GM23338 (cell line): ENCODE results near the gene ANTKMT. TPM values are rescaled to one million over a fixed set of nuclear protein-coding genes. Genes with fewer than 3 reads are reported as not detected.
A peak's percentile ranks its signal among the peaks of the same experiment; 100 is the strongest.

Source experiments
- ATAC-seq: fragments of 200-7000 bp; cut with Tn5 transposase; 3 replicates; pipeline ENCODE4 v1.9.1; 2020
- DNase-seq: peaks from one replicate; pipeline ENCODE4 v3.0.0-alpha.2; 2015; ENCODE audit warnings: low spot score
- H2AFZ ChIP-seq: fragments of 200-600 bp; sonication (generic); 2 replicates; pipeline ENCODE4 v1.8.0; 2016; ENCODE audit warnings: antibody characterized with exemption, mild to moderate bottlenecking, moderate library complexity
- H3F3A ChIP-seq: fragments of 200-600 bp; sonication (generic); replicated peaks from 2 replicates; pipeline ENCODE4 v1.8.0; 2017; ENCODE audit warnings: antibody characterized with exemption, mixed run types, low read depth
- H3K27ac ChIP-seq: fragments of 200-600 bp; sonication (generic); 2 replicates; pipeline ENCODE4 v1.6.1; 2016; ENCODE audit warnings: low read depth
- H3K27me3 ChIP-seq: fragments of 200-600 bp; sonication (generic); 2 replicates; pipeline ENCODE4 v1.8.0; 2016; ENCODE audit warnings: mild to moderate bottlenecking, mixed run types, moderate library complexity; ENCODE audit not compliant: insufficient read depth
- H3K36me3 ChIP-seq: fragments of 200-600 bp; sonication (generic); 2 replicates; pipeline ENCODE4 v1.8.0; 2016; ENCODE audit warnings: mild to moderate bottlenecking; ENCODE audit not compliant: insufficient read depth
- H3K4me1 ChIP-seq: fragments of 200-600 bp; sonication (generic); 2 replicates; pipeline ENCODE4 v1.8.0; 2016; ENCODE audit warnings: mild to moderate bottlenecking, moderate library complexity; ENCODE audit not compliant: insufficient read depth
- H3K4me2 ChIP-seq: fragments of 200-600 bp; sonication (generic); 2 replicates; pipeline ENCODE4 v1.7.1; 2017; ENCODE audit warnings: mixed run types
- H3K4me3 ChIP-seq: fragments of 200-600 bp; sonication (generic); 2 replicates; pipeline ENCODE4 v1.6.1; 2016; ENCODE audit warnings: mixed run types
- H3K79me2 ChIP-seq: fragments of 200-600 bp; sonication (generic); replicated peaks from 2 replicates; pipeline ENCODE4 v1.8.0; 2017; ENCODE audit warnings: mild to moderate bottlenecking; ENCODE audit not compliant: insufficient read depth
- H3K9me2 ChIP-seq: fragments of 200-600 bp; sonication (generic); 2 replicates; pipeline ENCODE4 v1.8.0; 2017; ENCODE audit not compliant: insufficient read depth
- H4K20me1 ChIP-seq: fragments of 200-600 bp; sonication (generic); replicated peaks from 2 replicates; pipeline ENCODE4 v1.8.0; 2017; ENCODE audit warnings: mild to moderate bottlenecking; ENCODE audit not compliant: insufficient read depth
- H3K27ac Mint-ChIP-seq: 2 replicates; pipeline ENCODE4 v1.8.0; 2020; ENCODE audit warnings: inconsistent platforms, mild to moderate bottlenecking, moderate library complexity, mixed read lengths
- H3K27me3 Mint-ChIP-seq: 3 replicates; pipeline ENCODE4 v1.8.0; 2022; ENCODE audit warnings: low read depth, mild to moderate bottlenecking, moderate library complexity, mixed read lengths, inconsistent platforms; ENCODE audit not compliant: insufficient read depth, poor library complexity
- H3K36me3 Mint-ChIP-seq: 3 replicates; pipeline ENCODE4 v1.8.0; 2021; ENCODE audit warnings: low read depth, mild to moderate bottlenecking, inconsistent platforms, moderate library complexity, mixed read lengths
- H3K4me1 Mint-ChIP-seq: 3 replicates; pipeline ENCODE4 v1.8.0; 2020; ENCODE audit warnings: mild to moderate bottlenecking, inconsistent platforms, mixed read lengths
- H3K4me3 Mint-ChIP-seq: 3 replicates; pipeline ENCODE4 v1.8.0; 2021; ENCODE audit warnings: moderate library complexity, mild to moderate bottlenecking, inconsistent platforms, mixed read lengths
- H3K9me3 Mint-ChIP-seq: 3 replicates; pipeline ENCODE4 v1.8.0; 2020; ENCODE audit warnings: moderate library complexity, mild to moderate bottlenecking, inconsistent platforms, mixed read lengths
- CREB1 ChIP-seq: fragments of 250-450 bp; sonication (Bioruptor Pico); IDR thresholded peaks from 2 replicates; pipeline ENCODE4 v1.5.0; 2020; ENCODE audit warnings: low read depth, mild to moderate bottlenecking, moderate library complexity
- EZH2 ChIP-seq: fragments of 200-600 bp; sonication (generic); IDR thresholded peaks from one replicate; pipeline ENCODE4 v1.8.0; 2017; ENCODE audit warnings: antibody characterized with exemption, mild to moderate bottlenecking, low read depth; ENCODE audit not compliant: unreplicated experiment
- EZH2phosphoT487 ChIP-seq: fragments of 200-600 bp; sonication (generic); IDR thresholded peaks from one replicate; pipeline ENCODE4 v1.8.1; 2018; ENCODE audit warnings: antibody characterized with exemption; ENCODE audit not compliant: unreplicated experiment
- JUNB ChIP-seq: IDR thresholded peaks from one replicate; pipeline ENCODE4 v1.6.1; 2016; ENCODE audit warnings: antibody characterized with exemption; ENCODE audit not compliant: unreplicated experiment
- NANOG ChIP-seq: IDR thresholded peaks from 2 replicates; pipeline ENCODE4 v1.6.1; 2016; ENCODE audit warnings: antibody characterized with exemption, borderline replicate concordance
- POLR2AphosphoS5 ChIP-seq: IDR thresholded peaks from 2 replicates; pipeline ENCODE4 v1.6.1; 2016; ENCODE audit warnings: antibody characterized with exemption, low read depth
- STAT1 ChIP-seq: IDR thresholded peaks from one replicate; pipeline ENCODE4 v1.6.1; 2016; ENCODE audit warnings: antibody characterized with exemption; ENCODE audit not compliant: unreplicated experiment
- ZNF114 ChIP-seq: fragments of 250-450 bp; sonication (Bioruptor Pico); IDR thresholded peaks from 2 replicates; pipeline ENCODE4 v1.5.0; 2020; ENCODE audit warnings: mild to moderate bottlenecking, moderate library complexity
- ZNF331 ChIP-seq: fragments of 250-450 bp; sonication (Bioruptor Pico); IDR thresholded peaks from 2 replicates; pipeline ENCODE4 v1.5.0; 2020; ENCODE audit warnings: low read depth, mild to moderate bottlenecking, moderate library complexity
- ZNF462 ChIP-seq: fragments of 250-450 bp; sonication (Bioruptor Pico); IDR thresholded peaks from 2 replicates; pipeline ENCODE4 v1.5.0; 2020; ENCODE audit warnings: mild to moderate bottlenecking, moderate library complexity
- polyA plus RNA-seq: library from polyadenylated mRNA; unstranded; fragments of >200 nt; fragmentation: Nextera tagmentation; extraction: Ambion mirVana; gene quantifications from 2 replicates; pipeline ENCODE4 v1.2.1, GENCODE V29; 2016
- total RNA-seq: library from RNA; depleted of rRNA; stranded (reverse); fragments of >200 nt; shearing (Covaris generic); gene quantifications from 2 replicates; pipeline ENCODE4 v1.2.3, GENCODE V29; 2014
- TF ChIP-seq, protein P1 (sequence below): IDR thresholded peaks from 2 replicates; pipeline ENCODE4 v1.6.1; 2016; ENCODE audit warnings: antibody characterized with exemption
- TF ChIP-seq, protein P2 (sequence below): IDR thresholded peaks from one replicate; pipeline ENCODE4 v1.6.1; 2018; ENCODE audit warnings: antibody characterized with exemption; ENCODE audit not compliant: unreplicated experiment
- TF ChIP-seq, protein P3 (sequence below), 2 experiments: fragments of 200-600 bp in 1 of 2; sonication (generic) in 1 of 2; conservative IDR thresholded peaks; 2 replicates each; pipeline versions ENCODE4 v1.5.1 to v1.6.1; 2016 to 2017; ENCODE audit warnings: antibody characterized with exemption in 2 of 2, low read depth in 2 of 2, mild to moderate bottlenecking in 2 of 2, moderate library complexity in 1 of 2

The ANTKMT gene
- total and polyA plus RNA-seq, 2 experiments from 2014 or later = 23.8 to 37.2 TPM

- ATAC-seq (peak; percentile 26), DNase-seq (no peak)
- H3K4me1 Mint-ChIP-seq = no peaks in the 10 kb centered on the region; the same call in 1 of the 3 replicates
- H3F3A ChIP-seq = no peaks in the 10 kb centered on the region
- H3K79me2 ChIP-seq = no peaks in the 10 kb centered on the region
- no peaks in the 10 kb centered on the region; the same call in 2 of the 3 replicates for H3K9me3 Mint-ChIP-seq
- H3K36me3 Mint-ChIP-seq = no peaks in the 10 kb centered on the region
- no peaks in the 10 kb centered on the region for H3K4me1 ChIP-seq
- H3K9me2 ChIP-seq = no peaks in the 10 kb centered on the region
- H3K27ac ChIP-seq = no peak overlapping the region
- H3K4me3 Mint-ChIP-seq = no peak overlapping the region
- H3K27me3 Mint-ChIP-seq = peaks cover 15% of the 10 kb centered on the region
- no peaks in the 10 kb centered on the region for H3K27me3 ChIP-seq
- H4K20me1 ChIP-seq = no peaks in the 10 kb centered on the region
- no peaks in the 10 kb centered on the region for H3K36me3 ChIP-seq
- H2AFZ ChIP-seq = no peak overlapping the region
- no peak overlapping the region for H3K4me3 ChIP-seq
- TF ChIP-seq EZH2phosphoT487 (no peak), POLR2AphosphoS5 (no peak), JUNB (no peak), NANOG (no peak), ZNF331 (no peak), ZNF114 (CRISPR knock-in tag) (no peak), STAT1 (no peak), ZNF462 (CRISPR knock-in tag) (no peak), EZH2 (no peak), CREB1 (CRISPR knock-in tag) (no peak)
- TF ChIP-seq, protein P1, sequence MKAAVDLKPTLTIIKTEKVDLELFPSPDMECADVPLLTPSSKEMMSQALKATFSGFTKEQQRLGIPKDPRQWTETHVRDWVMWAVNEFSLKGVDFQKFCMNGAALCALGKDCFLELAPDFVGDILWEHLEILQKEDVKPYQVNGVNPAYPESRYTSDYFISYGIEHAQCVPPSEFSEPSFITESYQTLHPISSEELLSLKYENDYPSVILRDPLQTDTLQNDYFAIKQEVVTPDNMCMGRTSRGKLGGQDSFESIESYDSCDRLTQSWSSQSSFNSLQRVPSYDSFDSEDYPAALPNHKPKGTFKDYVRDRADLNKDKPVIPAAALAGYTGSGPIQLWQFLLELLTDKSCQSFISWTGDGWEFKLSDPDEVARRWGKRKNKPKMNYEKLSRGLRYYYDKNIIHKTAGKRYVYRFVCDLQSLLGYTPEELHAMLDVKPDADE = no peak
- TF ChIP-seq, protein P2, sequence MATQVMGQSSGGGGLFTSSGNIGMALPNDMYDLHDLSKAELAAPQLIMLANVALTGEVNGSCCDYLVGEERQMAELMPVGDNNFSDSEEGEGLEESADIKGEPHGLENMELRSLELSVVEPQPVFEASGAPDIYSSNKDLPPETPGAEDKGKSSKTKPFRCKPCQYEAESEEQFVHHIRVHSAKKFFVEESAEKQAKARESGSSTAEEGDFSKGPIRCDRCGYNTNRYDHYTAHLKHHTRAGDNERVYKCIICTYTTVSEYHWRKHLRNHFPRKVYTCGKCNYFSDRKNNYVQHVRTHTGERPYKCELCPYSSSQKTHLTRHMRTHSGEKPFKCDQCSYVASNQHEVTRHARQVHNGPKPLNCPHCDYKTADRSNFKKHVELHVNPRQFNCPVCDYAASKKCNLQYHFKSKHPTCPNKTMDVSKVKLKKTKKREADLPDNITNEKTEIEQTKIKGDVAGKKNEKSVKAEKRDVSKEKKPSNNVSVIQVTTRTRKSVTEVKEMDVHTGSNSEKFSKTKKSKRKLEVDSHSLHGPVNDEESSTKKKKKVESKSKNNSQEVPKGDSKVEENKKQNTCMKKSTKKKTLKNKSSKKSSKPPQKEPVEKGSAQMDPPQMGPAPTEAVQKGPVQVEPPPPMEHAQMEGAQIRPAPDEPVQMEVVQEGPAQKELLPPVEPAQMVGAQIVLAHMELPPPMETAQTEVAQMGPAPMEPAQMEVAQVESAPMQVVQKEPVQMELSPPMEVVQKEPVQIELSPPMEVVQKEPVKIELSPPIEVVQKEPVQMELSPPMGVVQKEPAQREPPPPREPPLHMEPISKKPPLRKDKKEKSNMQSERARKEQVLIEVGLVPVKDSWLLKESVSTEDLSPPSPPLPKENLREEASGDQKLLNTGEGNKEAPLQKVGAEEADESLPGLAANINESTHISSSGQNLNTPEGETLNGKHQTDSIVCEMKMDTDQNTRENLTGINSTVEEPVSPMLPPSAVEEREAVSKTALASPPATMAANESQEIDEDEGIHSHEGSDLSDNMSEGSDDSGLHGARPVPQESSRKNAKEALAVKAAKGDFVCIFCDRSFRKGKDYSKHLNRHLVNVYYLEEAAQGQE = no peak
- TF ChIP-seq, protein P3, sequence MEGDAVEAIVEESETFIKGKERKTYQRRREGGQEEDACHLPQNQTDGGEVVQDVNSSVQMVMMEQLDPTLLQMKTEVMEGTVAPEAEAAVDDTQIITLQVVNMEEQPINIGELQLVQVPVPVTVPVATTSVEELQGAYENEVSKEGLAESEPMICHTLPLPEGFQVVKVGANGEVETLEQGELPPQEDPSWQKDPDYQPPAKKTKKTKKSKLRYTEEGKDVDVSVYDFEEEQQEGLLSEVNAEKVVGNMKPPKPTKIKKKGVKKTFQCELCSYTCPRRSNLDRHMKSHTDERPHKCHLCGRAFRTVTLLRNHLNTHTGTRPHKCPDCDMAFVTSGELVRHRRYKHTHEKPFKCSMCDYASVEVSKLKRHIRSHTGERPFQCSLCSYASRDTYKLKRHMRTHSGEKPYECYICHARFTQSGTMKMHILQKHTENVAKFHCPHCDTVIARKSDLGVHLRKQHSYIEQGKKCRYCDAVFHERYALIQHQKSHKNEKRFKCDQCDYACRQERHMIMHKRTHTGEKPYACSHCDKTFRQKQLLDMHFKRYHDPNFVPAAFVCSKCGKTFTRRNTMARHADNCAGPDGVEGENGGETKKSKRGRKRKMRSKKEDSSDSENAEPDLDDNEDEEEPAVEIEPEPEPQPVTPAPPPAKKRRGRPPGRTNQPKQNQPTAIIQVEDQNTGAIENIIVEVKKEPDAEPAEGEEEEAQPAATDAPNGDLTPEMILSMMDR (conservative IDR thresholded peaks at IDR 0.05; ENCODE audit: low read depth in 2 of 2) = no peak
- no peak overlapping the region for H3K27ac Mint-ChIP-seq
- H3K4me2 ChIP-seq = no peak overlapping the region
Measured at GRCh38 chr16:761625-762513, 40.9 kb downstream of the ANTKMT start.
